ENCODE data around the gene SMAD7.

GRCh38 chr18:48900469-48900868 lies 50.3 kb downstream of the SMAD7 start:
- TF ChIP-seq POLR2A (IDR thresholded peaks at IDR 0.05) = no peak
- TF ChIP-seq, protein P1, sequence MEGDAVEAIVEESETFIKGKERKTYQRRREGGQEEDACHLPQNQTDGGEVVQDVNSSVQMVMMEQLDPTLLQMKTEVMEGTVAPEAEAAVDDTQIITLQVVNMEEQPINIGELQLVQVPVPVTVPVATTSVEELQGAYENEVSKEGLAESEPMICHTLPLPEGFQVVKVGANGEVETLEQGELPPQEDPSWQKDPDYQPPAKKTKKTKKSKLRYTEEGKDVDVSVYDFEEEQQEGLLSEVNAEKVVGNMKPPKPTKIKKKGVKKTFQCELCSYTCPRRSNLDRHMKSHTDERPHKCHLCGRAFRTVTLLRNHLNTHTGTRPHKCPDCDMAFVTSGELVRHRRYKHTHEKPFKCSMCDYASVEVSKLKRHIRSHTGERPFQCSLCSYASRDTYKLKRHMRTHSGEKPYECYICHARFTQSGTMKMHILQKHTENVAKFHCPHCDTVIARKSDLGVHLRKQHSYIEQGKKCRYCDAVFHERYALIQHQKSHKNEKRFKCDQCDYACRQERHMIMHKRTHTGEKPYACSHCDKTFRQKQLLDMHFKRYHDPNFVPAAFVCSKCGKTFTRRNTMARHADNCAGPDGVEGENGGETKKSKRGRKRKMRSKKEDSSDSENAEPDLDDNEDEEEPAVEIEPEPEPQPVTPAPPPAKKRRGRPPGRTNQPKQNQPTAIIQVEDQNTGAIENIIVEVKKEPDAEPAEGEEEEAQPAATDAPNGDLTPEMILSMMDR (IDR thresholded peaks at IDR 0.05) = no peak

All from vagina (tissue), 2 donors.